Measurements from ENCODE around the gene NTM. TPM values are rescaled to one million over a fixed set of nuclear protein-coding genes. Genes with fewer than 3 reads are reported as not detected.

The NTM gene
- total RNA-seq, 1 experiment from 2014 or later, result 8.6 TPM

DNA sequence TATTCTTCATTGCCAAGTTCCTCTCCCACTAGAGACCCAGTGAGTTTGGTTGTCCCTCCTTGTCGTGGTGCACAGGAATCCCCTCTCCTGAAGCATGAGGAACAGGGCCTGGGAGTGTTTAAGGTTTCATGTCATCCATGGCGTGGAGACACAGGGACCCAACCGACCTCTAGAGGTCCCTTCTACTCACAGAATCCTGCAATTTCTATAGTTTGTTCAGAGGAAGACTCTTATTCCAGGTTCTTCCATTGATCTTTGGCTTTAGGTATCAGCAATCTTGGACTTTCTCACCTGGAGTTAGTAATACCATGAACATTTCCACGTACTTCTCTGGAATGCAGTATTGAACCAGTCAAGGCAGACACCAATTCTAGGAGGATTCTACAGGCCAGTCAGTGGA is 548.2 kb downstream of the NTM start:
- H3K27ac ChIP-seq (ENCODE audit: low read depth, low read length, poor library complexity, severe bottlenecking), result no peak overlapping the region
- CTCF ChIA-PET, result no interaction called here
- H3K9me3 ChIP-seq (ENCODE audit: low read depth, low read length, poor library complexity, severe bottlenecking), result peaks cover 4% of the 10 kb centered on the region
- POLR2A ChIA-PET (ENCODE audit: low non-redundant PET), result no interaction called here
- H3K36me3 ChIP-seq (ENCODE audit: insufficient read depth, low read length, poor library complexity, severe bottlenecking), result no peaks in the 10 kb centered on the region
- no peak for DNase-seq (ENCODE audit: low spot score)
- no peaks in the 10 kb centered on the region for H3K27me3 ChIP-seq (replicated peaks; ENCODE audit: insufficient read depth, low read depth, low read length, poor library complexity)
- H3K4me1 ChIP-seq (ENCODE audit: insufficient read depth, low read length, poor library complexity, severe bottlenecking), result peaks cover 33% of the 10 kb centered on the region
- no TSS peak for BruUV-seq (replicated peaks)
- no peak overlapping the region for H3K4me3 ChIP-seq (ENCODE audit: low read depth, low read length, poor library complexity, severe bottlenecking)
- TF ChIP-seq, protein P1, sequence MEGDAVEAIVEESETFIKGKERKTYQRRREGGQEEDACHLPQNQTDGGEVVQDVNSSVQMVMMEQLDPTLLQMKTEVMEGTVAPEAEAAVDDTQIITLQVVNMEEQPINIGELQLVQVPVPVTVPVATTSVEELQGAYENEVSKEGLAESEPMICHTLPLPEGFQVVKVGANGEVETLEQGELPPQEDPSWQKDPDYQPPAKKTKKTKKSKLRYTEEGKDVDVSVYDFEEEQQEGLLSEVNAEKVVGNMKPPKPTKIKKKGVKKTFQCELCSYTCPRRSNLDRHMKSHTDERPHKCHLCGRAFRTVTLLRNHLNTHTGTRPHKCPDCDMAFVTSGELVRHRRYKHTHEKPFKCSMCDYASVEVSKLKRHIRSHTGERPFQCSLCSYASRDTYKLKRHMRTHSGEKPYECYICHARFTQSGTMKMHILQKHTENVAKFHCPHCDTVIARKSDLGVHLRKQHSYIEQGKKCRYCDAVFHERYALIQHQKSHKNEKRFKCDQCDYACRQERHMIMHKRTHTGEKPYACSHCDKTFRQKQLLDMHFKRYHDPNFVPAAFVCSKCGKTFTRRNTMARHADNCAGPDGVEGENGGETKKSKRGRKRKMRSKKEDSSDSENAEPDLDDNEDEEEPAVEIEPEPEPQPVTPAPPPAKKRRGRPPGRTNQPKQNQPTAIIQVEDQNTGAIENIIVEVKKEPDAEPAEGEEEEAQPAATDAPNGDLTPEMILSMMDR (conservative IDR thresholded peaks at IDR 0.05; ENCODE audit: low read depth, low read length), result peak; percentile 23; the same call in 1 of the 2 replicates
- no peak for TF ChIP-seq EZH2 (IDR thresholded peaks at IDR 0.05; ENCODE audit: borderline replicate concordance, low read depth, low read length, poor library complexity, severe bottlenecking)
- intact Hi-C loops (cut with micrococcal nuclease; ENCODE audit: unreplicated experiment), result no loop called here

DNA sequence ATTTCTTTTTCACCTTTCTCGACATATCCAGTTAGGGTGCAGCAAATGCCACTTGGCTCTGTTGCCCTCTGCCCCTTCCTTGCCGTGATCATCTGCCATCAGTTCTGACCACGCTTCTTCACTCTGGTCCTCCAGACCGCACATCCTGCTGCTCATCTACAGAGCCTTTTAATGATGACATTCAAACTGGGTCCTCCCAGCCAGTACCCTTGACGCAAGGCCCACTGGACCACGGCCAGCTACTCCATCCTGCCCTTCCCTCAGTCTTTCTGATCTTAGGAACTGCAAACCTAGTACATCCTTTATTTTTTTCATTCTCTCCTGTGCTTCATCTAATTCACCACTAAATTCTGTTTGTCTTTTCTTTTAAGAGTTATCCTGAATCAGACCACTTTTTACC is 551.8 kb downstream of the NTM start:
- intact Hi-C loops (cut with micrococcal nuclease; ENCODE audit: unreplicated experiment), result no loop called here
- Histone ChIP-seq H3K9me3 (ENCODE audit: low read depth, low read length, poor library complexity, severe bottlenecking) (peaks cover 4% of the 10 kb centered on the region), H3K36me3 (ENCODE audit: insufficient read depth, low read length, poor library complexity, severe bottlenecking) (no peaks in the 10 kb centered on the region), H3K4me1 (ENCODE audit: insufficient read depth, low read length, poor library complexity, severe bottlenecking) (peaks cover 17% of the 10 kb centered on the region), H3K27me3 (replicated peaks; ENCODE audit: insufficient read depth, low read depth, low read length, poor library complexity) (no peaks in the 10 kb centered on the region), H3K4me3 (ENCODE audit: low read depth, low read length, poor library complexity, severe bottlenecking) (no peak overlapping the region), H3K27ac (ENCODE audit: low read depth, low read length, poor library complexity, severe bottlenecking) (no peak overlapping the region)
- CTCF ChIA-PET, result no interaction called here
- no TSS peak for BruUV-seq (replicated peaks)
- no peak for DNase-seq (ENCODE audit: low spot score)
- no peak for TF ChIP-seq EZH2 (IDR thresholded peaks at IDR 0.05; ENCODE audit: borderline replicate concordance, low read depth, low read length, poor library complexity, severe bottlenecking)
- TF ChIP-seq, protein P1 (conservative IDR thresholded peaks at IDR 0.05; ENCODE audit: low read depth, low read length), result no peak
- POLR2A ChIA-PET (ENCODE audit: low non-redundant PET), result no interaction called here

GRCh38 chr11:131923309-131923708 is 552.9 kb downstream of the NTM start:
- no peak for DNase-seq (ENCODE audit: low spot score)
- intact Hi-C loops (cut with micrococcal nuclease; ENCODE audit: unreplicated experiment), result no loop called here
- BruUV-seq (replicated peaks), result no TSS peak
- CTCF ChIA-PET, result no interaction called here
- no peak overlapping the region for H3K4me3 ChIP-seq (ENCODE audit: low read depth, low read length, poor library complexity, severe bottlenecking)
- H3K4me1 ChIP-seq (ENCODE audit: insufficient read depth, low read length, poor library complexity, severe bottlenecking), result peaks cover 17% of the 10 kb centered on the region
- H3K27ac ChIP-seq (ENCODE audit: low read depth, low read length, poor library complexity, severe bottlenecking), result no peak overlapping the region
- H3K9me3 ChIP-seq (ENCODE audit: low read depth, low read length, poor library complexity, severe bottlenecking), result peaks cover under 1% of the 10 kb centered on the region
- TF ChIP-seq EZH2 (IDR thresholded peaks at IDR 0.05; ENCODE audit: borderline replicate concordance, low read depth, low read length, poor library complexity, severe bottlenecking), result no peak
- TF ChIP-seq, protein P1 (conservative IDR thresholded peaks at IDR 0.05; ENCODE audit: low read depth, low read length), result no peak
- H3K27me3 ChIP-seq (replicated peaks; ENCODE audit: insufficient read depth, low read depth, low read length, poor library complexity), result no peaks in the 10 kb centered on the region
- no peaks in the 10 kb centered on the region for H3K36me3 ChIP-seq (ENCODE audit: insufficient read depth, low read length, poor library complexity, severe bottlenecking)
- POLR2A ChIA-PET (ENCODE audit: low non-redundant PET), result no interaction called here
